ENCODE measurements around the gene YY1.
"Not testable (repeated sequence)": the region's sequence is repeated elsewhere in the genome, so short reads cannot be mapped to it uniquely, and the experiment has no call there.

Gene YY1

GRCh38 chr14:100202712-100203111, 36.2 kb upstream of the YY1 start:
- H3K9me3 ChIP-seq (ENCODE audit: control insufficient read depth, insufficient read depth, low read length): no peaks in the 10 kb centered on the region
- no peaks in the 10 kb centered on the region for H3F3A ChIP-seq (ENCODE audit: control insufficient read depth, insufficient read depth)
- H3K4me1 ChIP-seq (ENCODE audit: control insufficient read depth, low read length): no peaks in the 10 kb centered on the region
- H3K27me3 ChIP-seq (ENCODE audit: control insufficient read depth, low read length): peaks cover 9% of the 10 kb centered on the region
- no peaks in the 10 kb centered on the region for H3K36me3 ChIP-seq (ENCODE audit: control insufficient read depth, low read length)
- H3K4me3 ChIP-seq (ENCODE audit: low read length): no peak overlapping the region
- H3K79me2 ChIP-seq (ENCODE audit: control insufficient read depth, low read length): no peaks in the 10 kb centered on the region
- no peaks in the 10 kb centered on the region for H4K20me1 ChIP-seq (ENCODE audit: control insufficient read depth, insufficient read depth, low read depth, low read length)
- H3K4me2 ChIP-seq (ENCODE audit: low read length): no peak overlapping the region
- H3K27ac ChIP-seq (ENCODE audit: low read depth, low read length): no peak overlapping the region
- TF ChIP-seq, protein P1, sequence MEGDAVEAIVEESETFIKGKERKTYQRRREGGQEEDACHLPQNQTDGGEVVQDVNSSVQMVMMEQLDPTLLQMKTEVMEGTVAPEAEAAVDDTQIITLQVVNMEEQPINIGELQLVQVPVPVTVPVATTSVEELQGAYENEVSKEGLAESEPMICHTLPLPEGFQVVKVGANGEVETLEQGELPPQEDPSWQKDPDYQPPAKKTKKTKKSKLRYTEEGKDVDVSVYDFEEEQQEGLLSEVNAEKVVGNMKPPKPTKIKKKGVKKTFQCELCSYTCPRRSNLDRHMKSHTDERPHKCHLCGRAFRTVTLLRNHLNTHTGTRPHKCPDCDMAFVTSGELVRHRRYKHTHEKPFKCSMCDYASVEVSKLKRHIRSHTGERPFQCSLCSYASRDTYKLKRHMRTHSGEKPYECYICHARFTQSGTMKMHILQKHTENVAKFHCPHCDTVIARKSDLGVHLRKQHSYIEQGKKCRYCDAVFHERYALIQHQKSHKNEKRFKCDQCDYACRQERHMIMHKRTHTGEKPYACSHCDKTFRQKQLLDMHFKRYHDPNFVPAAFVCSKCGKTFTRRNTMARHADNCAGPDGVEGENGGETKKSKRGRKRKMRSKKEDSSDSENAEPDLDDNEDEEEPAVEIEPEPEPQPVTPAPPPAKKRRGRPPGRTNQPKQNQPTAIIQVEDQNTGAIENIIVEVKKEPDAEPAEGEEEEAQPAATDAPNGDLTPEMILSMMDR (IDR thresholded peaks at IDR 0.05; ENCODE audit: low read depth, low read length, poor library complexity, severe bottlenecking): no peak
- no peak for TF ChIP-seq EZH2phosphoT487 (IDR thresholded peaks at IDR 0.05; ENCODE audit: borderline replicate concordance, low read length)
- no peaks in the 10 kb centered on the region for H3K9me2 ChIP-seq (replicated peaks; ENCODE audit: control insufficient read depth, low read length)

DNA sequence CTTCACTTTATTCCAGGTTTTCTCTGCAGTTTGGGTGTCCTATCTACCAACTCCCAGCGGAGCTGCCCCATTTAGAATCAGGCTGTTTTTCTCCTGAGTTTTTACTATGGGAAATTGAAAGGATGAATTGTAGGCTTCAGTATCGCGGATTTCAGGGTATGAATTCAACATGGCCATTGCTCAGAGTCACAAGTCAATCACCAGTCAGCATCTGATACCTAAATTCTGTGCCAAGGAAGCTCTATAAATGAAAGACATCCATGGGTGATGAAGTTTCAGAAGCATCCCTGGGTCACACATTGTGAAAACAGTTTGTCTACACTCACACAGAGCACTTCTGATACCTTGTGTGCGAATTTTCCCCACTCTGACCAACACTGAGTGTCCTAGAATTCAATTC, 35.8 kb upstream of the YY1 start:
- H3K9me3 ChIP-seq (ENCODE audit: control insufficient read depth, insufficient read depth, low read length): no peaks in the 10 kb centered on the region
- TF ChIP-seq, protein P1 (IDR thresholded peaks at IDR 0.05; ENCODE audit: low read depth, low read length, poor library complexity, severe bottlenecking): no peak
- no peak for TF ChIP-seq EZH2phosphoT487 (IDR thresholded peaks at IDR 0.05; ENCODE audit: borderline replicate concordance, low read length)
- H4K20me1 ChIP-seq (ENCODE audit: control insufficient read depth, insufficient read depth, low read depth, low read length): no peaks in the 10 kb centered on the region
- H3K79me2 ChIP-seq (ENCODE audit: control insufficient read depth, low read length): no peaks in the 10 kb centered on the region
- H3K4me3 ChIP-seq (ENCODE audit: low read length): no peak overlapping the region
- no peak overlapping the region for H3K4me2 ChIP-seq (ENCODE audit: low read length)
- H3K27ac ChIP-seq (ENCODE audit: low read depth, low read length): no peak overlapping the region
- no peaks in the 10 kb centered on the region for H3K36me3 ChIP-seq (ENCODE audit: control insufficient read depth, low read length)
- no peaks in the 10 kb centered on the region for H3K4me1 ChIP-seq (ENCODE audit: control insufficient read depth, low read length)
- H3F3A ChIP-seq (ENCODE audit: control insufficient read depth, insufficient read depth): no peaks in the 10 kb centered on the region
- H3K9me2 ChIP-seq (replicated peaks; ENCODE audit: control insufficient read depth, low read length): no peaks in the 10 kb centered on the region
- peaks cover 9% of the 10 kb centered on the region for H3K27me3 ChIP-seq (ENCODE audit: control insufficient read depth, low read length)

DNA sequence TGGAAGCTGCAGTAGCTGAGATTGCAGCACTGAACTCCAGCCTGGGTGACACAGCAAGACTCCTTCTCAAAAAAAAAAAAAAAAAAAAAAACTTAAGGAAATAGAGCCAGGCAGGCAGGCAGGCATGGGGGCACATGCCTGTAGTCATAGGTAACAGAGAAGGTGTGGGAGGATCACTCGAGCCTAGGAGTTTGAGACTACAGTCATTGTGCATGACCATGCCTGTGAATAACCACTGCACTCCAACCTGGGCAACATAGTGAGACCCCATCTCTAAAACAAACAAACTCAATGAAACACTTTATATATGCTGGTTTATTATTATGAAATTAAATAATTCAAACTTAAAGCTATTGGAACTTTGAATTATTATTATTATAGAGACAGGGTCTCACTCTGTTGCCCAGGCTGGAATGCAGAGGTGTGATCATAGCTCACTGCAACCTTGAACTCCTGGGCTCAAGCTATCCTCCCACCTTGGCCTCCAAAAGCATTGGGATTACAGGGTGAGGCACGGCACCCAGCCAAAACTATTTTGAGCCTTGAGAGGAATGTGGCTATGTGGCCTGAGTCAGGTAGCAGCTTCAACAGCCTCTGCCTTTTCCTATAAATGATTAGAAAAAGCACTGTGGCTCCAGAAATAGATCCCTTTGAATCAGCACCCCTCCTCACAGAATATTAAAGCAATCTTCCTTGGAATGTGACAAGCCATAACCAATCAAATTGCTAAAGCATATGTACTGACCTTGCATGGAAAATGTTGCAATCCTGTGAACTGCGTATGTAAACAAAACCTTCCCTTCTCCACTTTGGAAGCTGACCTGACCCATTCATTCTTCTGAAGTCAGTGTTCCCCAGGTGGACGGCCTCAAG, 34.7 kb upstream of the YY1 start:
- Histone ChIP-seq H4K20me1 (ENCODE audit: control insufficient read depth, insufficient read depth, low read depth, low read length) (no peaks in the 10 kb centered on the region), H3K27me3 (ENCODE audit: control insufficient read depth, low read length) (peaks cover 9% of the 10 kb centered on the region), H3K4me2 (ENCODE audit: low read length) (no peak overlapping the region), H3K79me2 (ENCODE audit: control insufficient read depth, low read length) (no peaks in the 10 kb centered on the region), H3F3A (ENCODE audit: control insufficient read depth, insufficient read depth) (no peaks in the 10 kb centered on the region), H3K9me3 (ENCODE audit: control insufficient read depth, insufficient read depth, low read length) (no peaks in the 10 kb centered on the region), H3K4me3 (ENCODE audit: low read length) (no peak overlapping the region), H3K4me1 (ENCODE audit: control insufficient read depth, low read length) (no peaks in the 10 kb centered on the region), H3K27ac (ENCODE audit: low read depth, low read length) (no peak overlapping the region), H3K9me2 (replicated peaks; ENCODE audit: control insufficient read depth, low read length) (no peaks in the 10 kb centered on the region), H3K36me3 (ENCODE audit: control insufficient read depth, low read length) (no peaks in the 10 kb centered on the region)
- TF ChIP-seq EZH2phosphoT487 (IDR thresholded peaks at IDR 0.05; ENCODE audit: borderline replicate concordance, low read length): no peak
- TF ChIP-seq, protein P1 (IDR thresholded peaks at IDR 0.05; ENCODE audit: low read depth, low read length, poor library complexity, severe bottlenecking): no peak

DNA sequence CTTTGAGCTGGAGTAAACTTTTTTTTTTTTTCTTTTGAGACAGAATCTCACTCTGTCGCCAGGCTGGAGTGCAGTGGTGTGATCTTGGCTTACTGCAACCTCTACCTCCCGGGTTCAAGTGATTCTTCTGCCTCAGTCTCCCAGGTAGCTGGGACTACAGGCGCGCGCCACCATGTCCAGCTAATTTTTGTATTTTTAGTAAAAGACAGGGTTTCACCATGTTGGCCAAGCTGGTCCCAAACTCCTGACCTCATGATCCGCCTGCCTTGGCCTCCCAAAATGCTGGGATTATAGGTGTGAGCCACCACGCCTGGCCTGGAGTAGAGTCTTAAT, 34.1 kb upstream of the YY1 start:
- H3K4me3 ChIP-seq (ENCODE audit: low read length); H3K27me3 ChIP-seq (ENCODE audit: control insufficient read depth, low read length); H3K79me2 ChIP-seq (ENCODE audit: control insufficient read depth, low read length); H3K4me2 ChIP-seq (ENCODE audit: low read length); H3F3A ChIP-seq (ENCODE audit: control insufficient read depth, insufficient read depth); H3K9me2 ChIP-seq (replicated peaks; ENCODE audit: control insufficient read depth, low read length); H3K9me3 ChIP-seq (ENCODE audit: control insufficient read depth, insufficient read depth, low read length); H3K27ac ChIP-seq (ENCODE audit: low read depth, low read length); H4K20me1 ChIP-seq (ENCODE audit: control insufficient read depth, insufficient read depth, low read depth, low read length); H3K36me3 ChIP-seq (ENCODE audit: control insufficient read depth, low read length); H3K4me1 ChIP-seq (ENCODE audit: control insufficient read depth, low read length): not testable (repeated sequence)

GRCh38 chr14:100207588-100207987, 31.4 kb upstream of the YY1 start:
- not testable (repeated sequence) for H3K9me3 ChIP-seq (ENCODE audit: control insufficient read depth, insufficient read depth, low read length); H3K27me3 ChIP-seq (ENCODE audit: control insufficient read depth, low read length); H3K27ac ChIP-seq (ENCODE audit: low read depth, low read length); H3K9me2 ChIP-seq (replicated peaks; ENCODE audit: control insufficient read depth, low read length); H3K36me3 ChIP-seq (ENCODE audit: control insufficient read depth, low read length); H3F3A ChIP-seq (ENCODE audit: control insufficient read depth, insufficient read depth); H3K4me1 ChIP-seq (ENCODE audit: control insufficient read depth, low read length); H3K4me3 ChIP-seq (ENCODE audit: low read length); H4K20me1 ChIP-seq (ENCODE audit: control insufficient read depth, insufficient read depth, low read depth, low read length); H3K4me2 ChIP-seq (ENCODE audit: low read length); H3K79me2 ChIP-seq (ENCODE audit: control insufficient read depth, low read length)

GRCh38 chr14:100208136-100208535, 30.8 kb upstream of the YY1 start:
- H3K4me3 ChIP-seq (ENCODE audit: low read length); H3K27ac ChIP-seq (ENCODE audit: low read depth, low read length); H3K4me2 ChIP-seq (ENCODE audit: low read length); H3K9me2 ChIP-seq (replicated peaks; ENCODE audit: control insufficient read depth, low read length); H3K9me3 ChIP-seq (ENCODE audit: control insufficient read depth, insufficient read depth, low read length); H3K79me2 ChIP-seq (ENCODE audit: control insufficient read depth, low read length); H4K20me1 ChIP-seq (ENCODE audit: control insufficient read depth, insufficient read depth, low read depth, low read length); H3K27me3 ChIP-seq (ENCODE audit: control insufficient read depth, low read length); H3K4me1 ChIP-seq (ENCODE audit: control insufficient read depth, low read length); H3K36me3 ChIP-seq (ENCODE audit: control insufficient read depth, low read length); H3F3A ChIP-seq (ENCODE audit: control insufficient read depth, insufficient read depth): not testable (repeated sequence)

All from DOHH2 (cell line).